ENCODE results near the gene FBXO45. TPM values are rescaled to one million over a fixed set of nuclear protein-coding genes. Genes with fewer than 3 reads are reported as not detected.
"Not testable (repeated sequence)": the region's sequence is repeated elsewhere in the genome, so short reads cannot be mapped to it uniquely, and the experiment has no call there.

The FBXO45 gene
- polyA plus RNA-seq, 2 of the 4 experiments (the other 2 are of a cell fraction) = 6.8 to 19.4 TPM

DNA sequence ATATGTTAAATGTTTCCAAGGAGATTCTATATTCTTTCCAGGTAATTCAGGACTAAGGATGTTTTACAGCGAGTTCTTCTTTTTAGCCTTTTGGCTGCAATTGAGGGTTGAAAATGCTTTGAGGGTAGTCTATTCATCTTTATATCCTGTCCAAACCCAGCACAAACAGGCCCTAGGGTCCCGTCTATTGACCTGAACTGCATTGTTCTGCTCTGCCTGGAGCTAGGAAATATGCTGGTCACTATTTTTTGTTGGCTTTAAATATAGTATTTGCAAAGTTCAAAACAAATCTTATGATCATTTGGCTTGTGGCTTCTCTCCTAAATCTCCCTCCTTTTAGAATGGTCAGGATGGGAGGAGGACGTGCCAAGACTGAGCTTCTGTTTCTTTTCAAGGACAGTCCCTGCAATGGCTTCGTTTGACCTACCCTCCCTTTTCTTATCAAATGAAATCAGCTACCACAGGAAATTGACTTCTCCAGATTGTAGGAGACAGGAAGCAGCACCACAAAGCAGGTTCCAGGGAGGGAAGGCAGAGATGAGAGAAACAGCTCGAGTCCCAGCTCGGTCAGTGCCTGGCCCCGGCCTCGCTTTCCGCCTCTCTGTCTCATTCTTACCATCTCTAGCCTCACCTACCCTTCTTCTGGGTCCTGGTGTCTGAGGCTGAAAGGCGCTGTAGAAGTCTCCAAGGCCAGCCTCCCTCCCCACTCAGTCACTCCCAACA lies 43.5 kb downstream of the FBXO45 start:
- CTCF ChIA-PET = interaction anchor here (1.2 to 2.8 kb wide), 2 partner anchors 73 to 74 kb away, joined by 3 to 15 read pairs; no protein-coding TSS in a partner anchor
- DNase-seq (ENCODE audit: low read depth in 1 of 2, low spot score in 1 of 2) (no peak), FAIRE-seq (no peak), ATAC-seq (no peak)
- Histone ChIP-seq H3K4me3 (no peak overlapping the region), H3K4me2 (no peak overlapping the region), H3K4me1 (peaks cover 4% of the 10 kb centered on the region; the same call in 1 of the 3 replicates), H3K9me3 (no peaks in the 10 kb centered on the region), H3K27ac (0 out of 6 replicates have a peak overlapping the region, but pooled peaks of 1 of the 2 experiments have one; percentile 40)
- POLR2A ChIA-PET = no interaction called here
- WGBS (ENCODE audit: missing lambda C conversion rate) = 79% methylated on average over 10 of the region's 10 CpGs
- TF ChIP-seq MAZ (IDR thresholded peaks at IDR 0.05; ENCODE audit: borderline replicate concordance, low read depth, low read length) = no peak
- TF ChIP-seq RFX5 (IDR thresholded peaks at IDR 0.05) = no peak
- no peak for TF ChIP-seq TP53 (CRISPR knock-in tag; IDR thresholded peaks at IDR 0.05)

DNA sequence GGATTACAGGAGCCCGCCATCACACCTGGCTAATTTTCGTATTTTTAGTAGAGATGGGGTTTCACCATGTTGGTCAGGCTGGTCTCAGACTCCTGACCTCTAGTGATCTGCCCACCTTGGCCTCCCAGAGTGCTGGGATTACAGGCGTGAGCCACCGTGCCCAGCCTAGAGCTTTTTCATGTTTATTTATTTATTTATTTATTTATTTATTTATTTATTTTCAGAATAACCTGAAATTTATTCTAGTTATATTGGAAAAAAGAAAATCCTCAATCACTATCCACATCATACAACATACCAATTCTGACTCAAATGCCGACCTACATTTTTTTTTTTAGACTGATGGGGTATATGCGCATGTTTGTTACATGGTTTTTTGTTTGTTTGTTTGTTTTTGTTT lies 46.8 kb downstream of the FBXO45 start:
- POLR2A ChIA-PET; H3K4me1 ChIP-seq; H3K4me3 ChIP-seq; ATAC-seq; H3K9me3 ChIP-seq; FAIRE-seq; H3K4me2 ChIP-seq; DNase-seq (ENCODE audit: low read depth in 1 of 2, low spot score in 1 of 2); H3K27ac ChIP-seq: not testable (repeated sequence)
- CTCF ChIA-PET = interaction anchor here (0.7 to 0.9 kb wide), 2 partner anchors 70 to 73 kb away, joined by 3 read pairs; no protein-coding TSS in a partner anchor
- WGBS (ENCODE audit: missing lambda C conversion rate) = 80% methylated on average over 6 of the region's 6 CpGs

DNA sequence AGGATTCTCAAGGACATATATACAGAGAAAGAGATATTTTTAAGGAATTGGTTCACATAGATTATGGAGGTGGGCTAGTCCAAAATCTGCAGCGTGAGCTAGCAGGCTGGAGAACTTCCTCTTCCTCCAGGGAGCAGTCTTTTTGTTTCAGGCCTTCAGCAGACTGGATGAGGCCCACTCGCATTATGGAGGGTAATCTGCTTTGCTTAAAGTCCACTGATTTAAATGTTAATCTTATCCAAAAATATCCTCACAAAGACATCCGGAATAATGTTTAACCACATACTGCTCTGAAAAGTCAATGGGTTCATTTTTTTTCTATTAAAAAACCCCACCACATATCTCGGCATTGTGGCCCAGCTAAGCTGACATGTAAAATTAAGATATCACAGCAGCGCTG lies 48.8 kb downstream of the FBXO45 start:
- ChIA-PET POLR2A (no interaction called here), CTCF (interaction anchor here (0.7 to 1.3 kb wide), 2 partner anchors 67 to 592 kb away, joined by 3 to 4 read pairs; no protein-coding TSS in a partner anchor)
- TF ChIP-seq ESRRA (IDR thresholded peaks at IDR 0.05; ENCODE audit: borderline replicate concordance, low read length) (no peak), TFCP2L1 (CRISPR knock-in tag; IDR thresholded peaks at IDR 0.05) (no peak), RCOR1 (IDR thresholded peaks at IDR 0.05; ENCODE audit: low read depth, low read length) (no peak), CHD2 (IDR thresholded peaks at IDR 0.05; ENCODE audit: low read length, partially characterized antibody) (no peak)
- TF ChIP-seq, protein P1, sequence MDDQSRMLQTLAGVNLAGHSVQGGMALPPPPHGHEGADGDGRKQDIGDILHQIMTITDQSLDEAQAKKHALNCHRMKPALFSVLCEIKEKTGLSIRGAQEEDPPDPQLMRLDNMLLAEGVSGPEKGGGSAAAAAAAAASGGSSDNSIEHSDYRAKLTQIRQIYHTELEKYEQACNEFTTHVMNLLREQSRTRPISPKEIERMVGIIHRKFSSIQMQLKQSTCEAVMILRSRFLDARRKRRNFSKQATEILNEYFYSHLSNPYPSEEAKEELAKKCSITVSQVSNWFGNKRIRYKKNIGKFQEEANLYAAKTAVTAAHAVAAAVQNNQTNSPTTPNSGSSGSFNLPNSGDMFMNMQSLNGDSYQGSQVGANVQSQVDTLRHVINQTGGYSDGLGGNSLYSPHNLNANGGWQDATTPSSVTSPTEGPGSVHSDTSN (IDR thresholded peaks at IDR 0.05) = no peak
- TF ChIP-seq, protein P2, sequence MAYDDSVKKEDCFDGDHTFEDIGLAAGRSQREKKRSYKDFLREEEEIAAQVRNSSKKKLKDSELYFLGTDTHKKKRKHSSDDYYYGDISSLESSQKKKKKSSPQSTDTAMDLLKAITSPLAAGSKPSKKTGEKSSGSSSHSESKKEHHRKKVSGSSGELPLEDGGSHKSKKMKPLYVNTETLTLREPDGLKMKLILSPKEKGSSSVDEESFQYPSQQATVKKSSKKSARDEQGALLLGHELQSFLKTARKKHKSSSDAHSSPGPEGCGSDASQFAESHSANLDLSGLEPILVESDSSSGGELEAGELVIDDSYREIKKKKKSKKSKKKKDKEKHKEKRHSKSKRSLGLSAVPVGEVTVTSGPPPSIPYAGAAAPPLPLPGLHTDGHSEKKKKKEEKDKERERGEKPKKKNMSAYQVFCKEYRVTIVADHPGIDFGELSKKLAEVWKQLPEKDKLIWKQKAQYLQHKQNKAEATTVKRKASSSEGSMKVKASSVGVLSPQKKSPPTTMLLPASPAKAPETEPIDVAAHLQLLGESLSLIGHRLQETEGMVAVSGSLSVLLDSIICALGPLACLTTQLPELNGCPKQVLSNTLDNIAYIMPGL (CRISPR knock-in tag; IDR thresholded peaks at IDR 0.05; ENCODE audit: borderline replicate concordance) = no peak
- Histone ChIP-seq H3K4me3 (no peak overlapping the region), H3K4me1 (no peaks in the 10 kb centered on the region), H3K4me2 (no peak overlapping the region), H3K9me3 (no peaks in the 10 kb centered on the region), H3K27ac (no peak overlapping the region)
- FAIRE-seq = no peak
- WGBS (ENCODE audit: missing lambda C conversion rate) = 86% methylated on average over 5 of the region's 5 CpGs
- DNase-seq (ENCODE audit: low read depth in 1 of 2, low spot score in 1 of 2) = no peak
- ATAC-seq = no peak

DNA sequence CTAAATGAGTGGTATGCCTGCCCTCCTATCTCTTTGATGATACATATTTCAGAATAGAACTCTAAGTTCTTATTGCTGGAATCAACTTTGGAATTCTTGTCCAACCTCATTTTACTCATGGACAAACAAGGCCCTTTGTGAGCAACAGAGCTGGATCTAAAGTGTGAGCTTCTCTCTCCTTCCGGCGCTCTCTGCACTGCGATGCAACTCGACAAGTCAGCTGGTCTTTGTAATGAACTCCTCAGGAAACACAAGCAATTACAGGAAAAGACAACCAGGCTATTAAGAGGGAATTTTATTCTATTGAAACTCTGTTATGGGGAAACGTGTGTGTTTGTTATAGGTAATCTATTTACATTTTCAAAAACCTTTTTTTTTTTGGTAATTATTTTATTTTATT lies 50.8 kb downstream of the FBXO45 start:
- CTCF ChIA-PET = no interaction called here

DNA sequence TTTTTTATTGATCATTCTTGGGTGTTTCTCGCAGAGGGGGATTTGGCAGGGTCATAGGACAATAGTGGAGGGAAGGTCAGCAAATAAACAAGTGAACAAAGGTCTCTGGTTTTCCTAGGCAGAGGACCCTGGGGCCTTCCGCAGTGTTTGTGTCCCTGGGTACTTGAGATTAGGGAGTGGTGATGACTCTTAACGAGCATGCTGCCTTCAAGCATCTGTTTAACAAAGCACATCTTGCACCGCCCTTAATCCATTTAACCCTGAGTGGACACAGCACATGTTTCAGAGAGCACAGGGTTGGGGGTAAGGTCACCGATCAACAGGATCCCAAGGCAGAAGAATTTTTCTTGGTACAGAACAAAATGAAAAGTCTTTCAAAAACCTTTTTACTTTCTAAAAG lies 51.2 kb downstream of the FBXO45 start:
- H3K4me2 ChIP-seq; H3K4me3 ChIP-seq; FAIRE-seq; H3K4me1 ChIP-seq; ATAC-seq; H3K9me3 ChIP-seq; DNase-seq (ENCODE audit: low read depth in 1 of 2, low spot score in 1 of 2); H3K27ac ChIP-seq; POLR2A ChIA-PET: not testable (repeated sequence)
- 90% methylated on average over 3 of the region's 5 CpGs for WGBS (ENCODE audit: missing lambda C conversion rate)
- CTCF ChIA-PET = interaction anchor here (4.0 kb wide), 1 partner anchor 10 kb away, joined by 18 read pairs; no protein-coding TSS in a partner anchor

More for the DNA sequence above, 50.8 kb downstream of the FBXO45 start:
- Histone ChIP-seq H3K4me2 (no peak overlapping the region), H3K4me3 (no peak overlapping the region), H3K4me1 (no peaks in the 10 kb centered on the region), H3K9me3 (no peaks in the 10 kb centered on the region), H3K27ac (no peak overlapping the region)
- TF ChIP-seq, protein P3, sequence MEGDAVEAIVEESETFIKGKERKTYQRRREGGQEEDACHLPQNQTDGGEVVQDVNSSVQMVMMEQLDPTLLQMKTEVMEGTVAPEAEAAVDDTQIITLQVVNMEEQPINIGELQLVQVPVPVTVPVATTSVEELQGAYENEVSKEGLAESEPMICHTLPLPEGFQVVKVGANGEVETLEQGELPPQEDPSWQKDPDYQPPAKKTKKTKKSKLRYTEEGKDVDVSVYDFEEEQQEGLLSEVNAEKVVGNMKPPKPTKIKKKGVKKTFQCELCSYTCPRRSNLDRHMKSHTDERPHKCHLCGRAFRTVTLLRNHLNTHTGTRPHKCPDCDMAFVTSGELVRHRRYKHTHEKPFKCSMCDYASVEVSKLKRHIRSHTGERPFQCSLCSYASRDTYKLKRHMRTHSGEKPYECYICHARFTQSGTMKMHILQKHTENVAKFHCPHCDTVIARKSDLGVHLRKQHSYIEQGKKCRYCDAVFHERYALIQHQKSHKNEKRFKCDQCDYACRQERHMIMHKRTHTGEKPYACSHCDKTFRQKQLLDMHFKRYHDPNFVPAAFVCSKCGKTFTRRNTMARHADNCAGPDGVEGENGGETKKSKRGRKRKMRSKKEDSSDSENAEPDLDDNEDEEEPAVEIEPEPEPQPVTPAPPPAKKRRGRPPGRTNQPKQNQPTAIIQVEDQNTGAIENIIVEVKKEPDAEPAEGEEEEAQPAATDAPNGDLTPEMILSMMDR (IDR thresholded peaks at IDR 0.05) = no peak
- TF ChIP-seq MAFK (IDR thresholded peaks at IDR 0.05; ENCODE audit: partially characterized antibody) = no peak
- TF ChIP-seq RNF2 (IDR thresholded peaks at IDR 0.05; ENCODE audit: borderline replicate concordance, low read depth) = no peak
- TF ChIP-seq, protein P4, sequence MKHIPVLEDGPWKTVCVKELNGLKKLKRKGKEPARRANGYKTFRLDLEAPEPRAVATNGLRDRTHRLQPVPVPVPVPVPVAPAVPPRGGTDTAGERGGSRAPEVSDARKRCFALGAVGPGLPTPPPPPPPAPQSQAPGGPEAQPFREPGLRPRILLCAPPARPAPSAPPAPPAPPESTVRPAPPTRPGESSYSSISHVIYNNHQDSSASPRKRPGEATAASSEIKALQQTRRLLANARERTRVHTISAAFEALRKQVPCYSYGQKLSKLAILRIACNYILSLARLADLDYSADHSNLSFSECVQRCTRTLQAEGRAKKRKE (CRISPR knock-in tag; IDR thresholded peaks at IDR 0.05; ENCODE audit: low read depth) = no peak
- TF ChIP-seq HOXB13 (CRISPR knock-in tag; IDR thresholded peaks at IDR 0.05; ENCODE audit: low read depth) = no peak
- TF ChIP-seq, protein P5, sequence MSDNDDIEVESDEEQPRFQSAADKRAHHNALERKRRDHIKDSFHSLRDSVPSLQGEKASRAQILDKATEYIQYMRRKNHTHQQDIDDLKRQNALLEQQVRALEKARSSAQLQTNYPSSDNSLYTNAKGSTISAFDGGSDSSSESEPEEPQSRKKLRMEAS (IDR thresholded peaks at IDR 0.05) = no peak
- TF ChIP-seq, protein P6, sequence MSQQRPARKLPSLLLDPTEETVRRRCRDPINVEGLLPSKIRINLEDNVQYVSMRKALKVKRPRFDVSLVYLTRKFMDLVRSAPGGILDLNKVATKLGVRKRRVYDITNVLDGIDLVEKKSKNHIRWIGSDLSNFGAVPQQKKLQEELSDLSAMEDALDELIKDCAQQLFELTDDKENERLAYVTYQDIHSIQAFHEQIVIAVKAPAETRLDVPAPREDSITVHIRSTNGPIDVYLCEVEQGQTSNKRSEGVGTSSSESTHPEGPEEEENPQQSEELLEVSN (IDR thresholded peaks at IDR 0.05; ENCODE audit: borderline replicate concordance, low read depth) = no peak
- no peak for TF ChIP-seq EP300 (IDR thresholded peaks at IDR 0.05)
- no peak for TF ChIP-seq KDM5A (IDR thresholded peaks at IDR 0.05)
- TF ChIP-seq HOXA7 (CRISPR knock-in tag; IDR thresholded peaks at IDR 0.05) = no peak
- no peak for TF ChIP-seq RARB (CRISPR knock-in tag; IDR thresholded peaks at IDR 0.05)
- TF ChIP-seq JUN (IDR thresholded peaks at IDR 0.05) = no peak
- TF ChIP-seq FOSB (CRISPR knock-in tag; IDR thresholded peaks at IDR 0.05) = no peak
- FAIRE-seq = no peak
- no peak for ATAC-seq
- DNase-seq (ENCODE audit: low read depth in 1 of 2, low spot score in 1 of 2) = no peak
- POLR2A ChIA-PET = no interaction called here
- 75% methylated on average over 5 of the region's 5 CpGs for WGBS (ENCODE audit: missing lambda C conversion rate)

Measured in A549 (cell line).